ENCODE measurements around the gene RPS25.
"Not testable (repeated sequence)": the region's sequence is repeated elsewhere in the genome, so short reads cannot be mapped to it uniquely, and the experiment has no call there.

RPS25 gene

DNA sequence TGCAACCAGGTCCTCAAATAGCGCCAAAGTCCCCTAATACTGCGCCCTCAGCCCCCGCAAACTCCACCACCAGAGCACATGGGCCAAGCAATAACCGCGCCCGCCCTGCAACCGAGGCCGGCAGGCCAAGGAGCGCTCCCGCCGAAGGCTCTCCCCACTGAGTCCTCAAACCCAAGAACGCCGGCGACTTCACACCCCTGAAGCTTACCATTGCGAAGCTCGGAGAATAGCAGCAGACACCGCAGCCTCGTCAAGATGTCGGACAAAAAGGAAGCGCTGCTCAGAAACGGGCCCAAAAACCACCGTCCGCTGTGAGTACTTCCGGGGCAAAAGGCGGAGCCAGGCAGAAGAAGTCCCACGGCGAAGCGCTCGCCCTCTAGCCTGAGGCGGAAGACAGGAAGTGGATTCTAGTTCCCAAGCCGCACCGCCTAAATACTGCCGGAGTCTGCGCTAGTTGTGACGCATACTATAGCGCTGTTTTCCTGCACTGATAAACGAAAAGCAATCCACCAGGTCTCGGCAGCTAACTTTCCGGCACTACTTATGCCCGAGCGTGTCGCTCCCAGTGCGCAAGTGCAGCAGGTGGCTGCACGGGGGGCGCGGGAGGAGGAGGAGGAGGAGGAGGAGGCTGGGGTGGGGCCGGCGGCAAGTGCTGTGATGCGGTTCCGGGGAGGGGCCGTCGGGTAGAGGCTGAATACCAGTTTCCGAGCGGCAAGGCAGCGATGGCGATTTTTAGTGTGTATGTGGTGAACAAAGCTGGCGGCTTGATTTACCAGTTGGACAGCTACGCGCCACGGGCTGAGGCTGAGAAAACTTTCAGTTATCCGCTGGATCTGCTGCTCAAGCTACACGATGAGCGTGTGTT, at the start of gene RPS25, which contains the start of gene TRAPPC4:
TSS of gene RPS25 (minus strand) at position 270 of the 865 bp plus-strand sequence. CDS start at position 211, 59 bp downstream.
TSS of gene TRAPPC4 (plus strand) at position 693 of the 865 bp plus-strand sequence. CDS start at position 723, 30 bp downstream.
- peak; percentile 91 to 95 for DNase-seq

- peak; percentile 84 to 95 for DNase-seq
Measured at GRCh38 chr11:119067371-119068222, 49.5 kb upstream of the RPS25 start, which contains the start of gene VPS11. Gene VPS11 (plus strand): TSS chr11:119067818. CDS start chr11:119067824, 6 bp downstream.

GRCh38 chr11:119065369-119065768, 47.2 kb upstream of the RPS25 start:
- DNase-seq, result peak in 1 of 2 experiments; percentile 36

DNA sequence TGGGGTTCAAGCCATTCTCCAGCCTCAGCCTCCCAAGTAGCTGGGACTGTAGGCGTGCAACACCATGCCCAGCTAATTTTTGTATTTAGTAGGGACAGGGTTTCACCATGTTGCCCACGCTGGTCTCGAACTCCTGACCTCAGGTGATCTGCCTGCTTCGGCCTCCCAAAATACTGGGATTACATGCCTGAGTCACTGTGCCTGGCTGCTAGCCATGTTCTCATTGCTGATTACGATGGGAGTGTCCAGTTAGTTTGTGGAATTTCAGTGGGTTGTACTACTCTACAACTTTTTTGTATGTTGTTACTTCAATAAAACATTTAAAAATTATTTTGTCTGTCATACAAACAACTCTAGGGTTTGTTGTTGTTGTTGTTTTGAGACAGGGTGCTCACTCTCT, 44.6 kb upstream of the RPS25 start:
- no peak for DNase-seq

DNA sequence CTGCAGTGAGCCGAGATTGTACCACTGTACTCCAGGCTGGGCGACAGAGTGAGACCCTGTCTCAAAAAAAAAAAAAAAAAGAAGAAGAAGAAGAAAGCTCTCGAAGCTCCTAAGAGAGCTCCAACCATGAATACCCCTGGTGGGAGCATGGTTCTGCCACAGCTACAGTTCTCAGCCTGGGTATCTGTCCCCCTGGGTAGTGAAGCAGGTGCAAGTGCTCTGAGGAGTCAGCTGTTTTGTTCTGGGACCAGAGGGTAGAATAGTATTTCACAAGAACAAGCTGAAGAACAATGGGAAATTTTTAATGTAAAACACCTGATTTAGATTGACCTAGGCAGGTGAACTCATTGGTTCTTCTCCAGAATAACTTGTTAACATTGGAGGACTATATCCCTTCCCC, 43.1 kb upstream of the RPS25 start:
- no peak for DNase-seq

GRCh38 chr11:119059128-119059527, 41.0 kb upstream of the RPS25 start:
- DNase-seq, result not testable (repeated sequence)

GRCh38 chr11:119057000-119057769, 39.0 kb upstream of the RPS25 start, which contains the start of gene HYOU1:
Gene HYOU1 (minus strand): TSS chr11:119057205. CDS start chr11:119056160, 1,045 bp downstream.
- DNase-seq, result peak; percentile 89 to 92

- DNase-seq, result peak in 1 of 2 experiments; percentile 41
Measured at GRCh38 chr11:119056421-119056999, 38.4 kb upstream of the RPS25 start.

GRCh38 chr11:119055901-119056300, 37.8 kb upstream of the RPS25 start:
- peak; percentile 8 to 12 for DNase-seq

- DNase-seq, result no peak
Measured at GRCh38 chr11:119054418-119054817, 36.3 kb upstream of the RPS25 start.

DNA sequence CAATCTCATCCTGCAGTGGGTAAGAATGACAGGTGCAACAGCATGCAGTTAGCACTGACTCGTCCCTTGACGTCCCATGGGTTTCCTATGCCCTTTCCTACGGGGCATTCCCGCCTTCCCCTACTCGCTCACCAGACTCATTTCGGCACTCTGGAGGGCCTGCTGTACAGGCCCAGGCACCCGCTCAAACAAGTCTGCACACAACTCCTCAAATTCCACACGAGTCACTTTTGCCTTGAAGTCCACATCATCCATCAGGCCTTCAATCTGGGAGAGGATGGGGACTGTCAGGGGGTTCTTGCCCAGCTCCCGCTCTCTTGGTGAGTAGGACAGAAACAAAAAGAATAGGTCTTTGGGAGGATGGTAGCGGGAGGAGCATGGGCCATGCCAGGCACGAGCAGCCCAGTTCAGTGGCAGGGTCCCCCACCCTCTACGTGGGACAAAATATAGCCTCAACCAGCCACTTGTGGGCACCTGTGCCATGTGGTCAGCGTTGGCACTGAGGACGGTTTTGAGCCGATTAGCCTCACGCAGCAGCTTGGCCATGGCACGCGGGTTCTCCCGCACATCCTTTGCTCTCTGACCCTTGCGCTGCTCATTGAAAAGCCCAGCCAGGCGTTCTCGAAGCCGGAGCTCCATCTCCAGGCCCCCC, 34.1 kb upstream of the RPS25 start:
- no peak for DNase-seq

DNA sequence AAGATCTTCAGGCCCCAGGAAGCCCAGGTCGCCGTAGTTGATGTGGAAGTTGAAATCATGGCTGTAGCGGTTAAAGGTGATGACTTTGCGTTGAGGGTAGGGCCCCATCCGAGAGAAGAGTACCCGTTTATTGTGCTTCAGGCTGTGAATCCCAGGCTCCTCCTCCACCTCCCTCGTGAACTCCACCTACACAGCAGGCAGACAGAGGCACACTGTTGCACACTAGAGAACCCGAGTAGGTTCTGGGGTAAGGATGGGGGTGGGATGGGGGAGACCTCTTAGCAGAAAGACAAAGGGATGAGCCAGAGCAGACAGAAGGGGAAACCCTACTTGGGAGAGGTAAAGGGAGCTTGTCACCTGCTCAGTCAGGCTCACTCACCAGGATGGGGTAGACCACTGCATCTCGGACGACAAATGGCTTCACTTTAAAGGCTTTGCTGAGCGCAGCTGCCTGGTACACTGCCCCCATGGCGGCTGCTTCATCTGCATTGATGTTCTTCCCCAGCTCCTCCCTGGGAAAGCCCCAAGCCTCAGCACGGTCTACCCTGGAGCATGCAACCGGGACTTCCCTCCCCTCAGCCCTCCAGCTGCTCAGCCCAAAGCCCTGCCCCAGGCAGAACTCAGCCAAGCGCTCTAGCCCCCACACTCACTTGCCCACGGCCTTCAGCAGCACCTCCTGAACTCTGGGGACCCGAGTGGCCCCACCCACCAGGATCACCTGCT, 33.5 kb upstream of the RPS25 start:
- no peak for DNase-seq

DNA sequence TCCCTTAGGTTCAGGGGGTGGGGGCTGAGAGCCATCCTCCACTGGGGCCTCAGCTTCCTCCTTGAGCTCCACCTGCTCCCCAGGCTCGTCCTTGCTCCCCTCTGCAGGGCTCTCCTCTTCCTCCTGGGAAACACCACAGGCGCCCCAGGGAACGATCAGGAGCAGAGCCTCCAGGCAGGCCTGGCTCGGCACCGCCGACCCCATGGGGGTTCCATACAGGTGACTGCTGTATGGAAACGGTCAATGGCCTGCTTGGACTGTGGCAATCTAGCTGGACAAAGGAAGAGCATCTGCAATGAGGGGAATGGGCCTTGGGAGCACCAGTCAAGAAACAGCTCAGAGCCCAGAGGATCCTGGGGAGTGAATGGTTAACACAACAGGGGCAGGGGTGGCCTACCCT, 30.9 kb upstream of the RPS25 start:
- DNase-seq, result no peak

- DNase-seq, result no peak
Measured at GRCh38 chr11:119048644-119049043, 30.5 kb upstream of the RPS25 start.

GRCh38 chr11:119047205-119047604, 29.1 kb upstream of the RPS25 start:
- DNase-seq, result no peak

DNA sequence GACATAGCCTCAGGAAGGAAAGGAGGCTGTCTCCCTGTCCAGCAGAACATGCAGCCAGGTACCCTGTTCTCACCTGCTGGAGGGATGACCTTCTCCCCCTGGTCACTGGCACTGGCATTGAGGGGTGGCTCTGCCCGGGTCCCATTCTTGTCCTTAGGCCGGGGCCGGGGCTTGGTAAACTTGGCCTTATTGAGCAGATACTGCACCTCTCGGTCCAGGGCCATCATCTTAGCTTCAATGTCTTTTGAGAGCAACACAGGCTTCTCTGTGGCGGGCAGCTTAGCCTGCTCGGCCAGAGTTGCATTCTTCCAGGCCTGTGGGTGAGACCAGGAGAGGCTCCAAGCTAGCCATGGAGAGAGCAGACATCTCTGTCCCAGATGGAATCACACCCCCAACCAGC, 28.3 kb upstream of the RPS25 start:
- no peak for DNase-seq

DNA sequence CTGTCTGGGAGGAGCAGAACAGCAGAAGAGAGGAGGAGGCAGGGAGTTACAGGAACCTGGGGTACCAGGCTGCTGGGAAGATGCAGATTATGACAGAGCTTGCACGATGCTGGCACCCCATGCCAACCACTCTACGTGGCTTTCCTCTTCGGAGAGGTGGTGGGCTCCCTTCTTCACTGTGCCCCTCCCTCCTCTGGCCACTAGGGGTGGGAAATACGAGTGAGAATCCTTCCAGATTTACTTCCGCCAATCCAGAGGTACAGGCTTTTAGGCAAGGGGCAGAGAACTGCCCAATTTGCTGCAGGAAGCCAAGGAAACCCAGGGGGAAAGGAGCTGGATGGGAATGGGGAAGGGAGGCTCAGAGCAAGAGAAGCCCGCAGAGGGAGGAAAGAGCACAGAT, 26.6 kb upstream of the RPS25 start:
- DNase-seq, result no peak

GRCh38 chr11:119042927-119043326, 24.8 kb upstream of the RPS25 start:
- DNase-seq, result no peak

GRCh38 chr11:119041821-119042514, 23.8 kb upstream of the RPS25 start:
- DNase-seq, result no peak

- DNase-seq, result not testable (repeated sequence)
Measured at GRCh38 chr11:119039471-119039870, 21.3 kb upstream of the RPS25 start.

Measured in NCI-H524 (cell line).